ENCODE measurements around the gene MTAP.

DNA sequence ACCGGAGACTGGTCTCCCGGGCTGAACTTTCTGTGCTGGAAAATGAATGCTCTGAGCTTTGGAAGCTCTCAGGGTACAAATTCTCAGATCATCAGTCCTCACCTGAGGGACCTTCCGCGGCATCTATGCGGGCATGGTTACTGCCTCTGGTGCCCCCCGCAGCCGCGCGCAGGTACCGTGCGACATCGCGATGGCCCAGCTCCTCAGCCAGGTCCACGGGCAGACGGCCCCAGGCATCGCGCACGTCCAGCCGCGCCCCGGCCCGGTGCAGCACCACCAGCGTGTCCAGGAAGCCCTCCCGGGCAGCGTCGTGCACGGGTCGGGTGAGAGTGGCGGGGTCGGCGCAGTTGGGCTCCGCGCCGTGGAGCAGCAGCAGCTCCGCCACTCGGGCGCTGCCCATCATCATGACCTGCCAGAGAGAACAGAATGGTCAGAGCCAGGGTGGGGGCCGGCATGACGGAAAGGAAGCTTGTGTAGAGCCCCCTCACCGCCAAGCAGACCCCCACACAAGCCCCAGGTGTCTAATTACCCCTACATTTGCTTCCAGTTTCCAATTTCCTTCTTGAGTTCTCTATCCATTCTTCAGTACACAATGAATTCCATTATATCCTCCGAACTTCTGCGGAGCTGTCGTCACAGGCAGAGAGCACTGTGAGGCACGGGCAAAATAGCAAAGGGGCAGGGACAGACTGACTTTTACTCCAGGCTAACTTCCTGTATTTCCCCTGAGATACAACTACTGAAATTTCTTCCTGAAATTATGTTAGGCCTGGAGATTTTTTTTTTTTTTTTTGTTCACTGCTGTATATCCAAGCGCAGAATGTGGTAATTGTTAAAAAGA lies 168.6 kb downstream of the MTAP start:
- no peak for TF ChIP-seq CTCF (IDR thresholded peaks at IDR 0.05; ENCODE audit: insufficient read depth, low read length, poor library complexity, severe bottlenecking)
- TF ChIP-seq EZH2phosphoT487 (conservative IDR thresholded peaks at IDR 0.05; ENCODE audit: low read length) = no peak

Data from SU-DHL-6 (cell line).